Non-pigmented ciliary epithelial cell (primary cell): ENCODE measurements around the gene NCF4.

ENCODE experiments used
- DNase-seq: peaks from one replicate; pipeline ENCODE4 v3.0.0-alpha.2; 2010; ENCODE audit warnings: low read depth

The NCF4 gene

DNA sequence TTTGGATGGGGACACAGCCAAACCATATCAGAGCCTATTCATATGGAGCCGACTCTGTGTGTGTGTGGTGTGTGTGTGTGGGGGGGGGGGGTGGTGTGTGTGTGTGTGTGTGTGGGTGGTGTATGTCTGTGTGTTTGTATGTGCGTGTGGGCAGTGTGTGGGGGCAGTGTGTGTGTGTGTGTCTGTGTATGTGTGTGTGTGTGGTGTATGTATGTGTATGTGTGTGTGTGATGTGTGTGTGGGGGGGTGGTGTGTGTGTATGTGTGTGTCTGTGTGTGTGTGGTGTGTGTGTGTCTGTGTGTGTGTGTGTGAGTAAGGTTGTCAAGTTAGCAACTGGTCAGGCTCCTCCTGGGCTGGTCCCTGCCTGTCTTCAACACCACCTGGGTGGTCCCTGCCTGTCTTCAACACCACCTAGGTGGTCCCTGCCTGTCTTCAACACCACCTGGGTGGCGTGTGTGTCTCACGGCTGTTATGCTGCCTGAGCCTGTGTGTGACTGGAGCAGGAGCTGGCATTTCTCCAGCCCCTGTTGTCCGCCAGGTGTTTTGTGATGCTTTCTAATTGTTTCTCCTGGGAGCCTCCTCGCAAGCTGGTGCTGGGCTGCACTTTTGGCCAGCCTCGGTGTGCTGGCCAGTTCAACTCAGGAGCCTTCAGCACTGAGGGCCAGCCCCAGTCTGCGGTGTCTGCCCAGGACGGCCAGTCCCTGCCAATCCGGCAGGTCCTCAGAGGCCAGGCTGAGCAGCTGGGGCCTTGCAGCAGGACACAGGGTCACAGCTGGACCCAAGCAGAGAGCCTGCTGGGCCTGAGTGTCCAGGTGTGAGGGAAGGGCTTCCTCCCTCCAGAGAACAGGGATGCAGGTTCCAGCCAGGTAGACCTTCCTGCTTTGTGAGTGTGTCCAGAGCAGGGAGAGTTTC, 22.4 kb upstream of the NCF4 start:
- DNase-seq, result no peak

GRCh38 chr22:36839356-36840073, 21.3 kb upstream of the NCF4 start:
- DNase-seq, result no peak

GRCh38 chr22:36840106-36840505, 20.7 kb upstream of the NCF4 start:
- no peak for DNase-seq

GRCh38 chr22:36846271-36846670, 14.5 kb upstream of the NCF4 start:
- DNase-seq, result no peak

GRCh38 chr22:36846949-36847348, 13.9 kb upstream of the NCF4 start:
- no peak for DNase-seq

- no peak for DNase-seq
Observed at GRCh38 chr22:36850056-36850455, 10.8 kb upstream of the NCF4 start.

DNA sequence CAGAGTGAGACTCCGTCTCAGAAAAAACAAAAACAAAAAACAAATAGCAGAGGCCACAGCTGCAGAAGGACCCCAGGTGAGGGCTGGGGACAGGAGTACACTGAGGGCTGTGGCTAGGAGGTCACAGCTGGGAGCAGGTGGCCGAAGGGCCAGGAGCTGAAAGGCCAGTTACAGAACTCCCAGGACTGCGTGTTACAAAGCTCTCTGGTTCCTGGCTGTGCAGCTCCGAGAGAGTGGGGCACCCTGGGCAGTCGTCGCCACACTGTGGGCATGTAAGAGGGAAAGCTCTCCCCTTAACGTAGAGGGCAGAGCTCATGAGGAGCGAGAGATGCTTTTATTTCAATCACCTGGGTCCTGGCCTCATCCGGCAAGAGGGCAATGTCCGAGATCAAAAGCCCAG, 10.1 kb upstream of the NCF4 start:
- DNase-seq, result no peak

DNA sequence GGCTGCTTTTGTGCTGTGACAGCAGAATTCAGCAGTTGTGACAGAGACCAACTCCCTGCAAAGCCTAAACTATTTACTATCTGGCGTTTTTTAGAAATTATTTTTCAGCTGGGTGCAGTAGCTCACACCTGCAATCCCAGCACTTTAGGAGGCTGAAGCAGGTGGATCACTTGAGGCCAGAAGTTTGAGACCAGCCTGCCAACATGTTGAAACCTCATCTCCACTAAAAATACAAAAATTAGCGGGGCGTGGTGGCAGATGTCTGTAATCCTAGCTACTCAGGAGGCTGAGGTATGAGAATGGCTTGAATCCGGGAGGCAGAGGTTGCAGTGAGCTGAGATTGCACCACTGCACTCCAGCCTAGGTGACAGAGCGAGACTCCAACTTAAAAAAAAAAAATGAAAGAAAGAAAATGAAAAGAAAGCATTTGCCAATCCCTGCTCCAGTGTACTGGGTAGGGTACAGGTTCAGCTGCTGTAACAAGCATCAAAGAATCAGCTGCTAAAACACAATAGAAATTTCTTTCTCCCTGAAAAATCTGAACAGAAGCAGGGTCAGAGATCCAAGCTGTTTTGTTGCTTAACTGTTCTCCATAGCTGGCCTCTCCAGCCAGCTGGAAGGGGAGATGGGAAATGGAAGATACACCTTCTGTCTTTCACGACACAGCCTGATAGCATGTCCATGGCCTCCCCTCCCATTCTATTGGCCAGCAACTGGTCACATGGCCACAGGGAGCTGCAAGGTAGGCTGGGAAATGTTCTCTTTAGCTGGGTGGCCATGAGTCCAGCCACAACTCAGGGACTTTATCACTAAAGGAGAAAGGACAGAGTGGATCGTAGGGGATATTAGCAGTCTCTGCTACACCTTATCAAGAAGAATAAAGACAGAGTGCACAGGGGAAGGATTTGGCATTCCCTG, 8.5 kb upstream of the NCF4 start:
- DNase-seq, result no peak

- peak; percentile 3 for DNase-seq
Observed at GRCh38 chr22:36853407-36854099, 7.3 kb upstream of the NCF4 start.

DNA sequence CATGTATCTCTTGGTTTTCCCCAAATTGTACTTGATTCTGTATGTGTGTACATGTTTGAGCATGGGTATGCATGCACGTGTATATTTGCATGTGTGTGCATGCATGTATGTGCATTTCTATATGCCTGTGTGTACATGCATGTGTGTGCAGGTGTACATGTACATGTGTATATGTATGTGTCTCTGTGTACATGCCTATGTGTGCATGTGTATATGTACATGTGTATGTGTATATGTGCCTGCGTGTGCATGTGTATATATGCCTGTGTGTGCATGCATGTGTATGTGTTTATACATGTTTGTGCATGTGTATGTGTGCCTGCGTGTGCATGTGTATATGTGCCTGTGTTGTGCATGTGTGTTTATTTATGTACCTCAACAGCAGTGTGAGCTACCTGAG, 5.3 kb upstream of the NCF4 start:
- no peak for DNase-seq

DNA sequence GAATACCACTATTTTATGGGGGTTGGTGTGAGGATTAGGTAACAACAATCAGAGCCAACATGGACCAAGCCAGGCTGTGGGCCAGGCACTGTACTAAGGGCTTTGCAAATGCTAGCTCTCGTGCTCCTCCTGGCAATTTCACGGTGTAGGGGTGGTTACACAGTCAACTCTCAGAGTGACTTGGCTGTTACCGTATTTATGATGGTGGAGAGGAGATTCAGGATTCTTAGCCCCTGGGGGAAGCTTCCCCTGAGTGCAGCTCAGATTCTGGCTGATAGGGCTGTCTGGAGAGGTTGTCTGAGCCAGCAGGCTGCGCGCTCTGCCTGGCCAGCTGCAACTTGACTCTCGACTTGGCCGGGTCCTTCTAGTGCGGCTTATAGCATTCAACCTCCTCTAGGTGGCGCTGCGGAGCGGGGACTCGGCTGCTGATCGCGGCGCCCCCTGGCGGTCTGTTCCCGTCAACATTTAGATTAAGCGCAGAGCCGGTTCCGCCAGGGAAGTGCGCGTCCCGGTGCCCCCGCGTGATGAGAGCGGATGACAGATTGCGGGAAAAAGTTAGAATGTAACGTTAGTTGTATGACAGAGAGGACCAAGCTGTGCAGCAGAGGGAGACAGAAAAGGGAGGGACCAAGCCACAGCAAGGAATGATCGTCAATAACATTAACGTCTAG, 4.5 kb upstream of the NCF4 start:
- DNase-seq, result peak; percentile 49

DNA sequence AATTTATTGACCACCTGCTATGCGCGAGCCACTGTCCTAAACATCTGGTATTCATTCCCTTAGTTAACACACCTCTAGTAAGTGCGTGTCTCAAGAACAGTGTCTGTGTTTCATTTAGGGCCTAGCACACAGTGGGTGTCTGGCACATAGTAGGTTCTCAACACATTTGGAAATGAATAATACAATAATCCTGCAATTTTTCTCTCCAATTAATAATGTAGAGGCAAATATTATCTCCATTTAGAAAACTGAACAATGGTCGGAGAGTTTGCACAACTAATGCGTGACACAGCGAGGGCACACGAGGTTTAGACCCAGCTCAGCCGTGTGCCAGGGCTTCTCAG, 4.0 kb upstream of the NCF4 start:
- no peak for DNase-seq

DNA sequence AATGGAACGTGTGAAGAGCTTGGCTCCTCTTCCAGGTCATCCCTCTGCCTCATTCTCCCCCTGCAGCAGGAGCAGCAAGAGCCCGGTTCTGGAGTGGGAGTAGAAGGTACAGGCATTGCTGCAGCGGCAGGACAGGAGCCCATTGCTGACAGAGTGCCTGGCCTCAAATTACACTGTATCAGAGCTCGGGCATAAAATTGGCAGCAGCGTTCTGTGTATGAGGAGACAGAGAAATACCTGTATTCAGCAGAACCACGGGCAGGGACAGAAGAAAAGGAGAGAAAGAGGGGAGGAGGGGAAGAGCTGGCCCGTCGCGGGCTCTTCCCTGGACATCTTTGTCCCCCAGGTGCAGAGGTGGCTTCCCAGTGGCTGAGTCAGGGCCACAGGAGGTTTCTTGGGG, 2.6 kb upstream of the NCF4 start:
- no peak for DNase-seq

- DNase-seq, result no peak
Observed at GRCh38 chr22:36858966-36859365, 1.8 kb upstream of the NCF4 start.

DNA sequence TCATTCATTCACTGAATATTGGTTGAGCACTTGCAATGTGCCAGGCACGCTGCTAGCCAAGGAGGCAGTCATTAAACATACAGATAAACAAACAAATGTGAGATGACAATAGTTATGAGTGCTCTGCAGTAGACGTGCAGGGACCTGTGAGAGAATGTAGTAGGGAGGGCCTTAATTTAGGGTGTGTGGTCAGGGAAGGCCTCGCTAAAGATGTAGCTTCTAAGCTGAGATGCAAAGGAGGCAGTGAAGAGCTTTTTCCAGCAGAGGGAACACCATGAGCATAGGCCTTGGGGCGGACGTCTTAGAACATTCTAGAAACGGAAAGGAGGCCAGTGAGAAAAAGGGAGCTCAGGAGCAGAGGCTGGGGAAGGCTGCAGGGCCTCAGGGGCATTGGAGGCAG, 789 bp upstream of the NCF4 start:
- no peak for DNase-seq

DNA sequence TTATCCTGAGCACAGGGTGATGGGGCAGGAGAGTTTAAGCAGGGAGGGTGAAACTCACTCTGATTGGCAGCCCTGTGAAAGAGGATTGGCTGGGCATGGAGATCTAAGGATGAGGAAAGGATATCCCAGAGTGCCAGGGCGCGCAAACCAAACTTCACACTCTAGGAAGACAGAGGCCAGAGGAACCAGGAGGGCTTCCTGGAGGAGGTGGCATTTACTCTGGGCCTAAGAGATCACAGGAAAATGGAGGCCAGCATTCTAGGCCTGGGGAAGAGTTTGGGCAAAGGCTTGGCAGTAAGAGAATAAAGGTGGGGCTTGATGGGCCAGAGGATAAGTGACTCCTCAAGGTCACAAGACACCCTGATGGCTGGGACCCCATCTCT, 377 bp upstream of the NCF4 start:
- no peak for DNase-seq

DNA sequence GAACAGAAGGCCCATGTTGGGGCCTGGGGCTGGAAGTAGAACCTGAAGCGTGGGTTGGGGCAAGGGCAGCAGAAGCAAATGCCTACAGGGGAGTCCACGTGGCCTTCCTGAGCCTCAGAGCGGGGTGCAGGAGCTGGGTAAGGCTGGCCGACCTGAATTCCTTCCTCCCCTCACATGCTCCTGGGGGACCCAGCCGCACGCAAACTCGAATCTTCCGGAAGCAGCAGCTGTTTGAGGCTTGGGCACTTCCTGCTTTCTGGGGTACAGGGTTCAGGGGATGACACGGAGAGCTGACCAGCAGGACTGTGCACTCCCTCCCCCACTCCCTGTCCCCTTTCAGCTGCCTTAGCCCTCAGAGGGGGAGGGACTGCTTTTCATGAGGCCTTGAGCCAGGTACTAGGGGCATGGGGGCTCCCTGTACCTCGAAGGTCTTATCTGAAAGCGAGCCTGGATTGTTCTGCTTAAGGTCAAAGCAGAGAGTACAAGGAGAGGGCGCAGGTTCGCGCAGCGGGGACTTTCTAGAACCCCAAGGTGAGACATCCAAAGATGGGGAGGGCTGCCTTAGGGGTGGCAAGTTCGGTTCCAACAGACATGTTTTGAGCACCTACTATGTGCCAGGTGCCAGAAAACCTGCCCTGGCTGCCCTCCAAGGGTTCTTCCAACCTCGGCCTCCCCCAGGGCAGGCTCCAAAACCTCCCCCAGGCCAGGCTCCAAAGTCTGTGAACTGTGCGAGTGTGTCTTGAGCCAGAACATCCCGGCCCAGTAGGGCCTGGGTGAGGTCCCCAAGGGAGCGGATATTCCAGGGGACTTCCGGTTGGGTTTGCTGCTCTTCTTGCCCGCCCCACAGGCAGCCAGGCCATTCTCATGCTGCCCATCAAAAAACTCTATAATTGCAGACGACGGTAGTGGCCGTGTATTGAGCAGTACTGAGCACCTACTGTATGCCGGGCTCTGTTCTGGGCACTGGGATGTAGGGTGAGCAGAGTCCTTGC, 1.7 kb downstream of the NCF4 start:
- no peak for DNase-seq

GRCh38 chr22:36863281-36863680, 2.5 kb downstream of the NCF4 start:
- DNase-seq, result no peak

- no peak for DNase-seq
Observed at GRCh38 chr22:36863979-36864378, 3.2 kb downstream of the NCF4 start.
